Upper lobe of left lung (tissue), 4 donors: ENCODE measurements around the gene DNAH10.

ENCODE experiments used
- POLR2A ChIP-seq, 4 donors: fragments of 450-650 bp; IDR thresholded peaks; one replicate each; pipeline ENCODE4 v1.5.1; 2016 to 2017; ENCODE audit warnings: antibody characterized with exemption in 4 of 4, mild to moderate bottlenecking in 2 of 4
- TF ChIP-seq, protein P1 (sequence below), 6 experiments: fragments of 450-650 bp in 4 of 6; fragments of 200-600 bp in 2 of 6; sonication (generic) in 2 of 6; IDR thresholded peaks; one replicate each; pipeline ENCODE4 v1.5.1; 2016 to 2019; ENCODE audit warnings: antibody characterized with exemption in 6 of 6

GRCh38 chr12:123850246-123851134, 88.4 kb downstream of the DNAH10 start:
- TF ChIP-seq, protein P1, sequence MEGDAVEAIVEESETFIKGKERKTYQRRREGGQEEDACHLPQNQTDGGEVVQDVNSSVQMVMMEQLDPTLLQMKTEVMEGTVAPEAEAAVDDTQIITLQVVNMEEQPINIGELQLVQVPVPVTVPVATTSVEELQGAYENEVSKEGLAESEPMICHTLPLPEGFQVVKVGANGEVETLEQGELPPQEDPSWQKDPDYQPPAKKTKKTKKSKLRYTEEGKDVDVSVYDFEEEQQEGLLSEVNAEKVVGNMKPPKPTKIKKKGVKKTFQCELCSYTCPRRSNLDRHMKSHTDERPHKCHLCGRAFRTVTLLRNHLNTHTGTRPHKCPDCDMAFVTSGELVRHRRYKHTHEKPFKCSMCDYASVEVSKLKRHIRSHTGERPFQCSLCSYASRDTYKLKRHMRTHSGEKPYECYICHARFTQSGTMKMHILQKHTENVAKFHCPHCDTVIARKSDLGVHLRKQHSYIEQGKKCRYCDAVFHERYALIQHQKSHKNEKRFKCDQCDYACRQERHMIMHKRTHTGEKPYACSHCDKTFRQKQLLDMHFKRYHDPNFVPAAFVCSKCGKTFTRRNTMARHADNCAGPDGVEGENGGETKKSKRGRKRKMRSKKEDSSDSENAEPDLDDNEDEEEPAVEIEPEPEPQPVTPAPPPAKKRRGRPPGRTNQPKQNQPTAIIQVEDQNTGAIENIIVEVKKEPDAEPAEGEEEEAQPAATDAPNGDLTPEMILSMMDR (IDR thresholded peaks at IDR 0.05), result no peak
- no peak for TF ChIP-seq POLR2A (IDR thresholded peaks at IDR 0.05)
